Heart left ventricle (tissue), 13 donors: ENCODE results near the gene SLC4A7.

Experiments
- POLR2A ChIP-seq, 2 donors: fragments of 450-650 bp; IDR thresholded peaks; one replicate each; pipeline ENCODE4 v1.6.1; 2017; ENCODE audit warnings: antibody characterized with exemption in 2 of 2, mild to moderate bottlenecking in 2 of 2, moderate library complexity in 2 of 2
- TF ChIP-seq, protein P1 (sequence below), 12 donors: fragments of 200-600 bp; sonication (generic) in 4 of 12; IDR thresholded peaks; one replicate each; pipeline versions ENCODE4 v1.5.0 to v1.8.0; 2018 to 2022; ENCODE audit warnings: antibody characterized with exemption in 12 of 12, mild to moderate bottlenecking in 5 of 12
- donor health status: ischemic (EF 13 %, LVEDD 7.1; RV severe dilation, severe dysfunction).
- donor health status: DM: no; HTN: yes; CAD: no.
- donor health status: DM: no; HTN: no; CAD: no.
- donor health status: ischemic (EF 25% LVEDD 6.9; RV normal size, moderate dysfunction).
- donor health status: ischemic (EF 25% LVEDD 5.7; RV mildly dilated, moderate dysfunction).
- donor health status: ischemic (EF 35%, LVEDD 5.7; RV mildly dilated, moderate dysfunction).
- donor health status: nonischemic (EF 11% LVEDD 7.7; RV severe dilation, severe dysfunction).
- donor health status: DM: yes; HTN: yes; CAD: no.
- donor health status: PGD.
- donor health status: ischemic (EF 29% LVEDD 5.4; RV normal size, mild dysfunction).
- donor health status: nonischemic (EF 23%, LVEDD 6.1; RV moderate dilation, normal function).

DNA sequence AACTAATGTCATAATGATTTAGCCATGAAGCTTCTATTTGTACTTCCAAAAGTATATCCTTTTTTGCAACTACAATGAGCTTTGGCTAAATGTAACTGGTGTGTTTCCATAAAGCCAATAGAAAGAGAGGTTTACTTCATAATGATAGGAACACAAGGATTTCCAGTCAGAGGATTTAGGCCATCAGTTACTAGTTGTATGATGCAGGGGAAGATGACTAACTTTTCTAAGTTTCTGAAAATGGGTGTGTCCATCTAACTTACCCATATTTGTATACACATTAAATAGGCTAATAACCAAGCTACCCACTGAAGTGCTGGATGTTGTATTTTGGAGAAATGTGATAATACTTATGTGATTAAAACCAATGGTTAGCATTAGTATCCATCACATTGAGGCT lies 55.7 kb downstream of the SLC4A7 start:
- TF ChIP-seq, protein P1, sequence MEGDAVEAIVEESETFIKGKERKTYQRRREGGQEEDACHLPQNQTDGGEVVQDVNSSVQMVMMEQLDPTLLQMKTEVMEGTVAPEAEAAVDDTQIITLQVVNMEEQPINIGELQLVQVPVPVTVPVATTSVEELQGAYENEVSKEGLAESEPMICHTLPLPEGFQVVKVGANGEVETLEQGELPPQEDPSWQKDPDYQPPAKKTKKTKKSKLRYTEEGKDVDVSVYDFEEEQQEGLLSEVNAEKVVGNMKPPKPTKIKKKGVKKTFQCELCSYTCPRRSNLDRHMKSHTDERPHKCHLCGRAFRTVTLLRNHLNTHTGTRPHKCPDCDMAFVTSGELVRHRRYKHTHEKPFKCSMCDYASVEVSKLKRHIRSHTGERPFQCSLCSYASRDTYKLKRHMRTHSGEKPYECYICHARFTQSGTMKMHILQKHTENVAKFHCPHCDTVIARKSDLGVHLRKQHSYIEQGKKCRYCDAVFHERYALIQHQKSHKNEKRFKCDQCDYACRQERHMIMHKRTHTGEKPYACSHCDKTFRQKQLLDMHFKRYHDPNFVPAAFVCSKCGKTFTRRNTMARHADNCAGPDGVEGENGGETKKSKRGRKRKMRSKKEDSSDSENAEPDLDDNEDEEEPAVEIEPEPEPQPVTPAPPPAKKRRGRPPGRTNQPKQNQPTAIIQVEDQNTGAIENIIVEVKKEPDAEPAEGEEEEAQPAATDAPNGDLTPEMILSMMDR (IDR thresholded peaks at IDR 0.05) = no peak
- no peak for TF ChIP-seq POLR2A (IDR thresholded peaks at IDR 0.05)
